Hematopoietic multipotent progenitor cell treated with erythropoietin and hydrocortisone succinate and interleukin-3 and kit ligand, for 8 days (in vitro differentiated cells): ENCODE data around the gene PALMD.

ENCODE experiments used
- DNase-seq: peaks from one replicate; pipeline ENCODE4 v3.0.0-alpha.2; 2015

PALMD gene, protein sequence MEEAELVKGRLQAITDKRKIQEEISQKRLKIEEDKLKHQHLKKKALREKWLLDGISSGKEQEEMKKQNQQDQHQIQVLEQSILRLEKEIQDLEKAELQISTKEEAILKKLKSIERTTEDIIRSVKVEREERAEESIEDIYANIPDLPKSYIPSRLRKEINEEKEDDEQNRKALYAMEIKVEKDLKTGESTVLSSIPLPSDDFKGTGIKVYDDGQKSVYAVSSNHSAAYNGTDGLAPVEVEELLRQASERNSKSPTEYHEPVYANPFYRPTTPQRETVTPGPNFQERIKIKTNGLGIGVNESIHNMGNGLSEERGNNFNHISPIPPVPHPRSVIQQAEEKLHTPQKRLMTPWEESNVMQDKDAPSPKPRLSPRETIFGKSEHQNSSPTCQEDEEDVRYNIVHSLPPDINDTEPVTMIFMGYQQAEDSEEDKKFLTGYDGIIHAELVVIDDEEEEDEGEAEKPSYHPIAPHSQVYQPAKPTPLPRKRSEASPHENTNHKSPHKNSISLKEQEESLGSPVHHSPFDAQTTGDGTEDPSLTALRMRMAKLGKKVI

DNA sequence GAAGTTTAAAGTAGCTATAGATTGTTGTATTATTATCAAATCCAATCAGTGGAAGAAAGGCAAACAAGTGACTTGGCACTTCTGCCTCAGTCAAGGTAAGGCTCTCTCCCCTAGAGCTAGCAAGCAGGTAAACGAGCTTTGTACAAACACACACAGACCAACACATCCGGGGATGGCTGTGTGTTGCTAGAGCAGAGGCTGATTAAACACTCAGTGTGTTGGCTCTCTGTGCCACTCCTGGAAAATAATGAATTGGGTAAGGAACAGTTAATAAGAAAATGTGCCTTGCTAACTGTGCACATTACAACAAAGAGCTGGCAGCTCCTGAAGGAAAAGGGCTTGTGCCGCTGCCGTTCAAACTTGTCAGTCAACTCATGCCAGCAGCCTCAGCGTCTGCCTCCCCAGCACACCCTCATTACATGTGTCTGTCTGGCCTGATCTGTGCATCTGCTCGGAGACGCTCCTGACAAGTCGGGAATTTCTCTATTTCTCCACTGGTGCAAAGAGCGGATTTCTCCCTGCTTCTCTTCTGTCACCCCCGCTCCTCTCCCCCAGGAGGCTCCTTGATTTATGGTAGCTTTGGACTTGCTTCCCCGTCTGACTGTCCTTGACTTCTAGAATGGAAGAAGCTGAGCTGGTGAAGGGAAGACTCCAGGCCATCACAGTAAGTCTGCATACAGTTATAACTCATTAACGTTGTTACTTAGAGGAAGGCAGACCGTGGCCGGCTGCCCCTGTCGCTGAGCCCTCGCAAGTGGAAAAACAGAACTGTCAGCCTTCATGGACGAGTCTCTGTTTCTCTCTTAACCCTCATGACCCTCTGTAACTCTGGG is at the start of gene PALMD:
TSS of gene PALMD (plus strand) at position 415 of the 833 bp plus-strand sequence. CDS start at position 620, 205 bp downstream.
- no peak for DNase-seq

DNA sequence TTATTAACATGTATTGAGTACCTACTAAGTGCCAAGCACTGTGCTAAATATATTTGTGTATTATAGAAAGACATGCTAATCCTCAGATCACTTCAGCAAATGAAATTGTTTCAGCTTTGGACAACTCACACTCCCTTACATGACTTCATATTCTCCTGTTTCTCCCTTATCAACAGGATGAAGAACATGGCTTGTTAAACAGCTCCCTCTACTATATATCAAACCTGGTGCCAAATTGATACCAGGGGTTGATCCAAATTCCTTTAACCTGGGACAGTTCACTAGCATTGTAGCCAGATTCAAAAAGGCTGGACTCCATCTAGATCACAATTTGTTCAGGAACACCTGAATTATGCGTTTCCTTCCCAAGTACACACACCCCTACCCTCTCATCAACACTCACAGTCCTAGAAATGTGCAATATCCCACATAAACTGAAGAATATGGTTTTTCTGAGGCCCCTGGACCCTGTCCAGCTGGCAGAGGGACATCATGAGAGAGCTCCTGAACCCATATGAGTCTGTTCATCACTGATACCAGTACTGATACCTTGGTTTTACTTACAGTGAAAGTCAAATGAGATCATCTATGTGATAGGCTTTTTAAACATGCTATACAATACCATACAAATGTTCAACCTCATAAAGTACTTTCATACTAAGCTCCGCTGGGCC is 47.0 kb upstream of the PALMD start:
- no peak for DNase-seq

DNA sequence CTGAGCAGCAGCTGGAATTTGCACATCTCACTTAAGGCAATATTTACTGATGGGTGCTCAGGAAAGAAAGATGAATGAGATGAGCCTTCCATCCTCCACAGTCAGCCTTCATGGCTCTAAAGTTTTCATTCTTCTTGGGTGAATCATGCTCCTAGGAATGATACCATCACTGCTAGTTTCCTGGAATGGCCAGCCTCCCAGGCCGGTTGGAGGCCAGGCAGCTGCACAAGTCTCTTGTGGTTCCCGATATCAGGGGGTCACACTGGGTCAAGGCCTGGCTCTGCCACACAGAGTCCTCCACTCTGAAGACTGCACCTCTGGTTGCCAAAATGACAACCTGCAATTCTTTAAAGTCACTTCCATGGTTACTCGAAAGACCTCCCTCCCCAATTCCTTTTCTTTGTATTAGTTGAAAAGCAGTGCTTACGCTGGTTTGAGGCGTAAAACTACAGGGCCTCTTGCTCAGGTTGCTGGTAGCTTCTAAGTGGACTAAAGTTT is 46.2 kb upstream of the PALMD start:
- DNase-seq = no peak

DNA sequence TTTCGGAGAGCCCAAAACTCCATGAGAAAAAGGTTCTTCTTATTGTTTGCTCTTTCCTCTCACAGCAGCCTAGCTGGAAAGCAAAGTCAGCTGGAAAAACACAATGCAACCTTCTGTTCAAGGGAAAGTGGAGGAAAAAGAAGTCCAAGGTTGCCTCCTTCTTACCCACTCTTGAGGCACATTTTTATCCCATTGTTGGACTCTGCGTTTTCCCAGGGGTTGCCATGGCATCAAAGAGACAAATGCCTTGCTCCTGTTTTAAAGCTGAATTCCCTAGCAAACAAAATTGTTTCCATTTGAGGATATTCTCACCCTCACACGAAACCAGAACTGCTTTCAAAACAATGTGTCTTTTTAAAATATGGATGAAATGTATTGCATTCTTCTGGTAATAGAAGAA is 45.1 kb upstream of the PALMD start:
- DNase-seq = no peak

DNA sequence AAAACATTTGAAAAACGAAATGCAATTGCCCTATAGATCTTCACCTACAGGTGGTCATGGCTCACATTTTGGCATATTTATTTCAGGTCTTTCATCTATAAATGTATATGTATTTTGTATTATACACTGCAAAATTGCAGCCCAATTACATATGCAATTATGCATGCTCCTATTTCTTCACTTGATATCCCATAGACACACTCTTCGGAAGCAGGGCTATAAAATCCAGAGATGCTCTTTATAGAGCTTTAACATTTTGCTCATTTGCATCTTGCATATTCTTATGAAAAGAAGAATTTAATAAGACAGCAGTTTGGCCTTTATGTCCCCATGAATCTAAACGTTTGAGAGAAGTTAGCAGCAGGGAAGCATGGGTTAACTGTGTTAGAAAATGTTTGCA is 44.7 kb upstream of the PALMD start:
- no peak for DNase-seq

DNA sequence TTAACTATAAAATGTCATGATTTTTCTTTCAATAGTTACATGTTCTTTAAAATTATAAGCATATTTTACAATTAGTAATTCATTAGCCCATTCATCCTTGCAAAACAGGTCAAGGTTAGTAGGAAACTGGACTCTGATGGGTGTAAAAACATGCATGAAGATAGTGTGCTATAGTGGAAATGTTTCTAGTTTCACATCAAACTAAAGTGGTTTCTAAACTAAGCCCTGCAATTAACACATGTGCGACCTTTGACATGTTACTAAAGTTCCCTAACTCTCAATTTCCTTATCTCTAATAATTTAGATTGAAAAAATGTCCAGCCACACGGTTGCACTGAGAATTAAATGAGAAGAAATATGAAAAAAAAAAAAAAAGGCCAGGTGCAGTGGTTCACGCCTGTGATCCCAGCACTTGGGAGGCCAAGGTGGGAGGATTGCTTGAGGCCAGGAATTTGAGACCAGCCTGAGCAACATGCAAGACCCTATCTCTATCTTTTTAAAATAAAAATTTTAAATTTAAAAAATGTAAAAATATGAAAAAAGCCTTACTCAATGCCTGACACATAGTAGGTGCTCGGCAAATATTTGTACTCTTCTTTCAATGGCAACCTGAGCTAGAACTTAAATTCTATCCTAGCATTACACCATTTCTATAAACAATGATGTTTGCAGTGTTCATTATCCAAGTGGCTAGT is 44.1 kb upstream of the PALMD start:
- DNase-seq = no peak

DNA sequence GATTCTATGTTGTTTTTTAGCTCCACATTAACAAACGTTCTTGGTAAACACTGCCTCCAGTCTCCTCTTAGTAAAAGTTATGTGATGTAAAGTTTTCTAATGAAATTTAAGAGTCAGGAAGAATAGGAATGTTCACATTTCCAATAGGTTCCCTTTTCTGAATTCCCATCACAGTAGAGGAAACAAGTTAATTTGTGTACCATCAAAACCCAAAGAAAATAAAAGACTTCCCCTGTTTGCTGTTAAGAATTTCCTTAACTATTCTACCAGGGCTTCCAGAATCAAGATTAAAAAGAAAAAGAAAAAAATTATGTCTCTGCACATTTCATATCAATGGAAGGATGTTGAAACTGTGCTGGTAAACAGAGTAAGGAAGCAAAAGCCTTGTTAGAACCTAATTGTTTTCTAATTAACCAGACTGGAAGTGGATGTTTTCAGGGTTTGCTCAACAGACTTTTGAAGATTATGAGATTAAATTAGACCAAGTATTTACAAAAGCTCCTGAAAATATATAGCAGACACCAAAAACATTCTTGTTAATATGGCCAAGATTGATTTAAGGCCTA is 43.4 kb upstream of the PALMD start:
- no peak for DNase-seq

DNA sequence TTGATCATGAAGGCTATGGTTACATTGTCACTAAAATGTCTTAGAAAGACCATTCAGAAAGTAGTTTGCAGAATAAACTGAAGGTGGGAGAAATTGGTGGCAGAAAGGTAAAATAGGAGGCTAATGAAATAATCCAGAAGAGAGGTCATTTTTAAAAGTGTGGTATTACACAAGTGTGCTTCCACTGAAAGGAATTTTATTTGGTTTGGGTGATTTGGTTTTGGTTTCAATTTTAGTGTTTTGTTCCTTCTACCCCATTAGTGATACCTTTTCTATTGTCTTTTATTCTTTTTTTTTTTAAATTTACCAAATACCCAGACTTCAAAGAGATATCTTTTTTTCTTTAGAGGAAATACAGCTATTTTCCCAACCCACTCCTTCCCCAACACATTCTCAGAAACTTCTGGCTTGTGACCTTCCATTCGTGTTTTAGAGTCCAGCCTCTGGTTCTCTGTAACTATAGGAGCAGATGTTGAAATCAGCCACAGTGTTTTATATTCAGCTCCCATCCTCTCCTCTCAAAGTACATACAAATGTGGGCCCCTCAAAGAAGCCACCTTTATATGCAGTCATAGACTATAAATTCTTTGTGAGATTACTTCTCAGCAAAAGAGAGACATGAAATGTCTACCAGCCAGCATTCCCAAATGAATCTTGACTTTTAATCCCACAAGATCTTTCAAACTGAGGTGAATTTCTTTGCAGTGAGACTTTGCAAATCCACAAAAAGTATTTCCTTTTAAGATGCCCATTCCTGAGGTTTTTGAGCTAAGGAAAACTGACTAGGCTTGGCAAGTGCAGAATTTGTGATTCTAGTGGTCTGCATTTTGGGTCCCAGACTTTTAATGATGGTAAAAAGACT is 42.0 kb upstream of the PALMD start:
- DNase-seq = no peak

DNA sequence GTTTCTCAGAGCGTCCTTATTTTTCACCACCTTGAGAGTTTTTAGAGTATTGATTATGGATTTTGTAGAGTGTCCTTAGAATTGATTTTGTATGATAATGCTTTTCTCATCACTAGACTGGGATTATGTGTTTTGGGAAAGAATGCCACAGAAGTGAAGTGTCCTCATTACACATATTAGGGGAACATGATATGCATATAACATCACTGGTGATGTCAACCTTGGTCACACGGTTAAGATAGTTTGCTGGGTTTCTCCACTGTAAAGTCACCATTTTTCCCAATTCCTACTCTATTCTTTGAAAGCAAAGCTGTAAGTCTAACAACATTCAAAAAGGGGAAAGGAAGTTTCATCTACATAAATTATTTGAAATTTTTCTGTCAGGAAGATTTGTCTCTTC is 39.6 kb upstream of the PALMD start:
- no peak for DNase-seq

DNA sequence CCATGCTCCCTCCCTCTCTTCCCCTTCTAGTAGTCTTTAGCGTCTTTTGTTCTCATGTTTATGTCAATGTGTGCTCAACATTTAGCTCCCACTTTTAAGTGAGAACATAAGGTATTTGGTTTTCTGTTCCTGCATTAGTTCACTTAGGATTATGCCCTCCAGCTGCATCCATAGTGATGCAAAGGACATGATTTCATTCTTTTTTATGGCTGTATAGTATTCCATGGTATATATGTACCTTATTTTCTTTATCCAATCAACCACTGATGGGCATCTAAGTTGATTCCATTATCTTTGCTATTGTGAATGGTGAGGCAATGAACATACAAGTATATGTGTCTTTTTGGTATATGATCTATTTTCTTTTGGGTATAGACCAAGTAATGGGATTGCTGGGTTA is 38.3 kb upstream of the PALMD start:
- no peak for DNase-seq

DNA sequence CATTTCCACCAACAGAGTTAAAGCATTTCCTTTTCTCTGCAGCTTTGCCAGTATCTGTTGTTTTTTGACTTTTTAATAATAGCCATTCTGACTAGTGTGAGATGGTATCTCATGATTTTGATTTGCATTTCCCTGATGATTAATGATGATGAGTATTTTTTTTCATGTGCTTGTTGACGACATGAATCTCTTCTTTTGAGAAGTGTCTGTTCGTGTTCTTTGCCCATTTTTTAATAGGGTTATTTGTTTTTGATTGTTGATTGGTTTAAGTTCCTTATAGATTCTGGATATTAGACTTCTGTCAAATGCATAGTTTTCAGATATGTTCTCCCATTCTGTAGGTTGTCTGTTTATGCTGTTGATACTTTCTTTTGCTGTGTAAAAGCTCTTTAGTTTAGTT is 37.9 kb upstream of the PALMD start:
- DNase-seq = no peak

DNA sequence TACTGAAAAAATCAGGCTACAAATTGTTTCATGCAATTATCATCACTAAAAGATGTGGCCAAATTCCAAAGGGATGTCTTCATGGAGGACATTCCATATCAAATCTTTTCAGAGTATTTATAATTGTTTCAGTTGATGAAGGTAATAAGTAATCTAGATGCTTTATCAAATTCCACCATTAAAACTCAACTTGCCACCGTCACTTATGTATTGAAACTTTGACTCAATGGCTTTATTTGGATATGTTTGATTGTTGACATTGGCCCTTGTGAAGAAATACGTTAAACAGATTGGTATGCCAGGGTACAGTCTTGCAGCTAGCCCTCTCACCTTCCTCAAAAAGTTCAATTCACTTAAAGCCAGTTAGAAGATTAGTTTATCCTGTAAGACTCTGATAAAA is 32.2 kb upstream of the PALMD start:
- no peak for DNase-seq

DNA sequence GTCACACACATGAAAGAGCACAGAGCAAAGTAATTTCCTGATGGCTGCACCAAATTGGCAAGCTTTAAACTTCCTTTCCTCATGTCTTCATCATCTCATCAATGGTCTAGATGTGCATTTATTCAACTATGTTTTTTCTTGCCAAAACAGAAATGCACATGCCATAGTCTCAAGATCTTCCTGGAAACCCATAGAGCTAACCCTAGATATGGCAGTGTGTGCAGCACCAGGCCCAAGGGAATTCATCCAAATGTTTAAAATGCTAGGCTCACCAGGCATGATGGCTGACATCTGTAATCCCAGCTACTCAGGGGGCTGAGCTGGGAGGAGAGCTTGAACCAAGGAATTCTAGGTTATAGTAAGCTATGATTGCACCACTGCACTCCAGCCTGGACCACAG is 31.2 kb upstream of the PALMD start:
- DNase-seq = no peak

DNA sequence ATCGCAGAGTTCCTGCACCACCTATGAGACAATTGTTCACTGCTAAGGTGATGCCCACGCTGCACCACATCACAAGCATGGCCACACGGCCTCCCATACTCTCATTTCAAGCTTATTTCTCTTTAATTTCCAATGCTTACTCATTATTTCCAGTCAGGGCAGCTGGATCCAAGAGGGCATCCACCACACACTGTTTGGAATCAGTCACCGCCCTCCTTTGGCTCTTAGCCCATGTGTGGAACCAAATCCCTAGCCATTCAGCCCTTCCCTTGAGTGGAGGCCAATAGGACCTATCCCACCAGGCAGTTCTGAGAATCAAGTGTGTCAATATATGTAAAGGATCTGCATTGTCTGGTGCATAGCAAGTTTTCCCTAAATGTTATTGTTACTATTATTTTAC is 26.3 kb upstream of the PALMD start:
- DNase-seq = no peak

DNA sequence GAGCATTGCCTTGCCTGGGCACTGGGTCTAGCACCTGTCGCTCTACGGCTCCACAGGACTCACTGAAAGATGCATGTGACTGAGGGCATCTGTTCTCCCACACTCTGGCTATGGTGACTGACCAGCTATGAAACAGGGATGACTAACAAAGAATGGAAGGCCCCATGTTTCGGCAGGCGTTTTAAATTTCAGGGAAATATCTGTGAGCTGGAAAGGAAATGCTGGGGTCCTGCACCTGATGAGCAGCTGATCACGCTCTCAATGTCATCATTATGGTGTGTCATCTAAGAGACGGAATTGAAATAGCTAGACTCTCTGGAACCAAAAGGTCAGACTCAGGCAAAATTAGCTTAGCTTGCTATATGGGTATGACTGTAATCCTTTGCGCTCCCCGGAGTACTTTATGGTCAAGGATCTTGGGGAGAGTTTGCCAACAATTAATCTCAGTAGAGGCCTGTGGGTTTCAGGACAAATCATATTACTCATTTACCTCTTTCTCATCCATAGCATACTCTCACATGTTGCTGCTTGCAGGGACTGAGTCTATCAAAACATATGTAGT is 24.5 kb upstream of the PALMD start:
- no peak for DNase-seq

DNA sequence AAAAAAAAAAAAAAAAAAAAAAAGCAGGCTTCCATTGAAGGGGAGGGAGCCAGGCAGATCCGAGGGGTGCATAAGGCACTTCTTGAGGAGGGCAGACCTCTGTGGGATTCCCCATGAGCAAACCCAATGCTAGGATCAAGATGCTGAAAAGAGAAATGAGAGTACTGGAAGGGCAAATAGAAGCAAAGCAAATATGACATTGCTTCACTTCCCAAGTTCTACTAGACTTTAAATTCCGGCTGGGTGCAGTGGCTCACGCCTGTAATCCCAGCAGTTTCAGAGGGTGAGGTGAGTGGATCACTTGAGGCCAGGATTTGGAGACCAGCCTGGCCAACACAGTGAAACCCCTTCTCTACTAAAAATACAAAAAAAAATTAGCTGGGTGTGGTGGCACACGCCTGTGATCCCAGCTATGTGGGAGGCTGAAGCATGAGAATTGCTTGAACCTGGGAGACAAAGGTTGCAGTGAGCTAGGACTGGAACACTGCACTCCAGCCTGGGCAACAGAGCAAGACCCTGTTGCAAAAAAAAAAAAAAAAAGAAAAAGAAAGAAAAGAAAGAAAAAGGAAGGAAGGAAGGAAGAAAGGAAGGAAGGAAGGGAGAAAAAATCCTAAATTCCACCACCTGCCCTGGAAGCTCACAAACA is 23.1 kb upstream of the PALMD start:
- no peak for DNase-seq

DNA sequence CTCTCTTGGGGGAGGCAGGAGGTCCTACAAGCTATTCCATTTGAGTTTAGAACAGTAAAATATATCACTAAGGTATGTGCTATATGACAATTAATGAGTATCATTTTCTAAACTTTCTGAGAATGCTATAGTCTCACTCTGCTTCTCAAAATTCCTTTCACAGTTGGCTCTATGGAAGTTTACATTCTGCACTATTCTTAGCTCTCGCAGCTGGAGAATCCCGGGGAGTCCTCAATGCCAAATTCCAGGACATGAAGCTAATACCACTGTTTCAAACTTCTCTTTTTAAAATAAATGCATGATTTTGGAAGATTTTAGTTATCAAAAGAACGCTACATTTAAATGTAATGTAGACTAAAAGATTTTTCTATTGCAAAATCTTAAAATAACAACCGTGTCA is 22.4 kb upstream of the PALMD start:
- DNase-seq = no peak

DNA sequence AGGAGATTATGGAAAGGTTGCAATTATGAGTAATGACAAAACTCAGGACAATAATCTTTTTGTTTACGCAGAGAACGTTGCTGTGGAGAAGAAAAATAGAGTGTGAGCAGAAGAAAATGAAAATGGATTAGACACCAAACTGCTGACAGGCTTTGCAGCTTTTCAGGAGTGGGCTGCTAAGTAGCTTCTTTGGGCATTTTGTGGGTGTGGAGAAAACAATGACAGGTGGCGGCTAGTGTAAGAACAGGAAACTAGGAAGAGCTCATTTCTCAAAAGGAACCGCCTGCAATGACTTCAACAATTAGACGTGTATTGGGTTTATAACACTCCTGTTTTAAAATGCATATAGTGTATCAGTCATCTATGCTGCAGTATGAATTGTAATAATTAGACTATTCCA is 18.3 kb upstream of the PALMD start:
- DNase-seq = no peak

DNA sequence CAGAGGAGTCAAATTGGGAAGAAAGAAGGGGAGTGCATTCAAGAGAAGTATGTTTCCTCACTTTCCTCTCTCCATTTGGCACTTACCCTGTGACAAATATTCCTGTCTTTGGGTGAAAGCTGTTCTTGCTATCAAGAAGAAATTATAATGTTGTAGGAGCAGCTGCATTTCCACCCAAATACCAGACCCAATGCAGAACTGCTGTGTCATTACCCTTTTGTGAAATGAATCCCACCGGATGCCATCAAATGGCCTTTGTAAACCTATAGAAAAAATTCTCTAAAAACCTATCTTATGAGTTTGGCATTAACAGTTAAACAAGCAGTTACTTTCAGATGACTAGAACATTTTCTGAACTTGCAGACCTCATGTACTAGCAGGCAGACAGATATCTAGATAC is 16.7 kb upstream of the PALMD start:
- no peak for DNase-seq

DNA sequence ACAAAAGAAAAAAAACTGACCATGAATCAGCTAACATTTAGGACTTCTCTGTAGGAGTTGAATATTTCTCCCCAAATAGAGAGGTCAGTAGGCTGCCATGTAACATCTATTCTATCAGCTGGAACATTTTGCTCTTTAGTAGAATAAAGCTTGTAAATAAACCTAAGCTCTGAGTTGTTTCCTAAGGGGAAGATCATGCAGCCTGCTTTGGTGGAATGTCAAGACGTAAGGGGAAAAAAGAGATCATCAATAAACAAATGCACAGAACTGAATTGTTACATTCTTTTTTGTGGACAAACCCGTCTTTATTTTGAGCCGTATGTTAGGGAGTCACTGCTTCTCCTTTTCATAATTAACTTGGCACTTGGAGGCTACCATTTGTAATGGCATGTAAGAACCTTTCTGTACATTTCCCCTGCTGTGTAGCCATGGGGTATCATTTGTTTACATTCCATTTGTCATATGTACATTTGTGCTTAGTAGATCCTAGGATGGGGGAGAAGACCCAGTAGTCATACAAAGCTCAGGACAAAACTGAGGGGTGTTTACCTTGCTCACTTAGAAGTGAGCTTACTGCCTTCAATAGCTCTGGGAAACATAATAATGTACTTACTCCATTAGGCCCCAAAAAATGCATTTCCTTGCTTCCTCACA is 10.8 kb upstream of the PALMD start:
- no peak for DNase-seq
